Right lobe of liver (tissue), 6 donors: ENCODE results near the gene WDR19. TPM values are rescaled to one million over a fixed set of nuclear protein-coding genes. Genes with fewer than 3 reads are reported as not detected.
A peak's percentile ranks its signal among the peaks of the same experiment; 100 is the strongest.

Experiments
- ATAC-seq, 4 donors: fragments of 200-7000 bp; cut with Tn5 transposase; one replicate each; pipeline ENCODE4 v1.9.1; 2020; ENCODE audit warnings: mild to moderate bottlenecking in 4 of 4, moderate library complexity in 4 of 4
- DNase-seq, 3 donors: peaks; one replicate each; pipeline ENCODE4 v3.0.0-alpha.2; 2020
- H3K27ac ChIP-seq, 3 donors: fragments of 200-600 bp; one replicate each; pipeline ENCODE4 v1.8.0; 2022
- H3K27me3 ChIP-seq, 2 donors: fragments of 200-600 bp; one replicate each; pipeline ENCODE4 v1.8.0; 2022
- H3K36me3 ChIP-seq, 4 donors: fragments of 200-600 bp; sonication (generic) in 1 of 4; one replicate each; pipeline versions ENCODE4 v1.5.1 to v1.8.0; 2017 to 2022; ENCODE audit warnings: control low read depth in 1 of 4
- H3K4me1 ChIP-seq, 4 donors: fragments of 200-600 bp; sonication (generic) in 1 of 4; one replicate each; pipeline versions ENCODE4 v1.5.1 to v1.8.0; 2017 to 2022; ENCODE audit warnings: control low read depth in 1 of 4
- H3K4me3 ChIP-seq, 3 donors: fragments of 200-600 bp; one replicate each; pipeline ENCODE4 v1.8.0; 2022
- H3K9me3 ChIP-seq, 4 donors: fragments of 200-600 bp; sonication (generic) in 1 of 4; one replicate each; pipeline versions ENCODE4 v1.5.1 to v1.8.0; 2017 to 2022; ENCODE audit warnings: control low read depth in 1 of 4
- POLR2A ChIP-seq: fragments of 450-650 bp; IDR thresholded peaks from one replicate; pipeline ENCODE4 v1.6.1; 2017; ENCODE audit warnings: antibody characterized with exemption, mild to moderate bottlenecking
- WGBS: methylation state at CpG from one replicate; pipeline ENCODE4 v1.1.6; 2018; ENCODE audit warnings: low coverage, low lambda C conversion rate; ENCODE audit not compliant: insufficient coverage; ENCODE audit errors: missing lambda C conversion rate; 5-methylcytosine and 5-hydroxymethylcytosine counted together
- intact Hi-C, 2 donors: fragments of 100-400 bp; cut with DNase I; formaldehyde crosslinking; loops; one replicate each; pipeline versions ENCODE4 v1.11.2 to v1.14.1; 2022
- total RNA-seq, 6 experiments: library from RNA; depleted of rRNA in 2 of 6; stranded (reverse); fragments of >200 nt in 2 of 6; fragmentation: NEBNext Ultra II Directional in 3 of 6; extraction: Animal tissue kit (Norgen Biotek cat#: 25700) in 3 of 6; gene quantifications; one replicate each; pipeline versions ENCODE4 v1.1.0 to v1.2.4, GENCODE V29; 2016 to 2023
- TF ChIP-seq, protein P1 (sequence below), 4 donors: fragments of 200-600 bp in 3 of 4; fragments of 450-650 bp in 1 of 4; IDR thresholded peaks; one replicate each; pipeline versions ENCODE4 v1.5.1 to v1.8.0; 2016 to 2022; ENCODE audit warnings: antibody characterized with exemption in 4 of 4, mild to moderate bottlenecking in 2 of 4
- donor health status: DM: no; HTN: yes; CAD: no.
- donor health status: DM: no; HTN: no; CAD: no.
- donor health status: DM: no; HTN: no; CAD: no.
- donor health status: DM: no; HTN: yes; CAD: no.
- donor health status: DM: no; HTN: yes; CAD: no.

WDR19 gene
- total RNA-seq, 6 experiments from 2014 or later: 11.4 to 22.2 (median 16.9) TPM

DNA sequence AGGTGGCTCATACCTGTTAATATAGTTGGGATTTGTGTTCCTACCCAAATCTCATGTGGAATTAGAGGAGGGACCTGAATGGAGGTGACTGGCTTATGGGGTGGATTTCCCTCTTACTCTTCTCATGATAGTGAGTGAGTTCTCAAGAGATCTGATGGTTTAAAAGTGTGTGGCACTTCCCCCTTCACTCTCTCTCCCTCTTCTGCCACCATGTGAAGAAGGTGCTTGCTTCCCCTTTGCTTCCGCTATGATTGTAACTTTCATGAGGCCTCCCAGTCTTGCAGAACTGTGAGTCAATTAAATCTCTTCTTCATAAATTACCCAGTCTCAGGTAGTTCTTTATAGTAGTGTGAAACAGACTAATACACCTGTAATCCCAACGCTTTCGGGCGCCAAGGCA, 28.3 kb upstream of the WDR19 start:
- DNase-seq: no peak
- H3K27me3 ChIP-seq: no peaks in the 10 kb centered on the region
- WGBS: 83% methylated on average over 4 of the region's 4 CpGs
- H3K36me3 ChIP-seq: no peaks in the 10 kb centered on the region
- H3K9me3 ChIP-seq: no peaks in the 10 kb centered on the region
- no peak overlapping the region for H3K4me3 ChIP-seq
- ATAC-seq: no peak
- H3K27ac ChIP-seq: no peak overlapping the region
- TF ChIP-seq, protein P1, sequence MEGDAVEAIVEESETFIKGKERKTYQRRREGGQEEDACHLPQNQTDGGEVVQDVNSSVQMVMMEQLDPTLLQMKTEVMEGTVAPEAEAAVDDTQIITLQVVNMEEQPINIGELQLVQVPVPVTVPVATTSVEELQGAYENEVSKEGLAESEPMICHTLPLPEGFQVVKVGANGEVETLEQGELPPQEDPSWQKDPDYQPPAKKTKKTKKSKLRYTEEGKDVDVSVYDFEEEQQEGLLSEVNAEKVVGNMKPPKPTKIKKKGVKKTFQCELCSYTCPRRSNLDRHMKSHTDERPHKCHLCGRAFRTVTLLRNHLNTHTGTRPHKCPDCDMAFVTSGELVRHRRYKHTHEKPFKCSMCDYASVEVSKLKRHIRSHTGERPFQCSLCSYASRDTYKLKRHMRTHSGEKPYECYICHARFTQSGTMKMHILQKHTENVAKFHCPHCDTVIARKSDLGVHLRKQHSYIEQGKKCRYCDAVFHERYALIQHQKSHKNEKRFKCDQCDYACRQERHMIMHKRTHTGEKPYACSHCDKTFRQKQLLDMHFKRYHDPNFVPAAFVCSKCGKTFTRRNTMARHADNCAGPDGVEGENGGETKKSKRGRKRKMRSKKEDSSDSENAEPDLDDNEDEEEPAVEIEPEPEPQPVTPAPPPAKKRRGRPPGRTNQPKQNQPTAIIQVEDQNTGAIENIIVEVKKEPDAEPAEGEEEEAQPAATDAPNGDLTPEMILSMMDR (IDR thresholded peaks at IDR 0.05): no peak
- no peak for TF ChIP-seq POLR2A
- intact Hi-C loops: no loop called here
- H3K4me1 ChIP-seq: no peaks in the 10 kb centered on the region

GRCh38 chr4:39157520-39157919, 24.8 kb upstream of the WDR19 start:
- peak in 2 of 4 donors; percentile 50 for ATAC-seq
- 36% methylated on average over 2 of the region's 2 CpGs for WGBS
- intact Hi-C loops: no loop called here

DNA sequence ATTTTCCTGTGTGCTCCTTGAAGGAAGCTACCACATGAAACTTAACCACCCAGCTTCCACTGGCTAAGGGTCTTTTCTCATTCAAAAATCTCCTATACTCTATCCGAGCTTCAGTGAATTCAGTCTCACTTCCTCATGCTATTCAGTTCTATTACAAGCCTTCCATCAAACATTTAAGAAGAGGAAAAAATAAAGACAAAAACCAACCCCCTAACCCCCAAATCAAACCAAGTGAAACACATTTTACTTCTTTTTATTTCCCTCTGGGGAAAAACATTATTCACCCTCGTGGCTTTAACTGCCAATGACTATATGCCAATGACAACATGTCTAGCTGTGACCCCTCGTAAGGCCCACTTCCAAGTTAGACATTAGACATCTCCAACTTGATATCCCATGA, 16.2 kb upstream of the WDR19 start:
- DNase-seq (no peak), ATAC-seq (no peak)
- Histone ChIP-seq H3K9me3 (no peaks in the 10 kb centered on the region), H3K4me3 (no peak overlapping the region), H3K36me3 (no peaks in the 10 kb centered on the region), H3K4me1 (no peaks in the 10 kb centered on the region), H3K27me3 (no peaks in the 10 kb centered on the region), H3K27ac (no peak overlapping the region)
- TF ChIP-seq, protein P1 (IDR thresholded peaks at IDR 0.05): no peak
- no peak for TF ChIP-seq POLR2A
- intact Hi-C loops: no loop called here
- WGBS: 50% methylated on average over 3 of the region's 3 CpGs

More at GRCh38 chr4:39157520-39157919, 24.8 kb upstream of the WDR19 start:
- no peak for DNase-seq
- Histone ChIP-seq H3K27me3 (no peaks in the 10 kb centered on the region), H3K4me1 (no peaks in the 10 kb centered on the region), H3K36me3 (no peaks in the 10 kb centered on the region), H3K4me3 (no peak overlapping the region), H3K9me3 (no peaks in the 10 kb centered on the region), H3K27ac (no peak overlapping the region)
- TF ChIP-seq, protein P1 (IDR thresholded peaks at IDR 0.05): no peak

- DNase-seq (no peak), ATAC-seq (no peak)
- H3K4me3 ChIP-seq: no peak overlapping the region
- H3K27ac ChIP-seq: no peak overlapping the region
- TF ChIP-seq, protein P1 (IDR thresholded peaks at IDR 0.05): no peak
- TF ChIP-seq POLR2A: no peak
- no peaks in the 10 kb centered on the region for H3K4me1 ChIP-seq
- H3K36me3 ChIP-seq: no peaks in the 10 kb centered on the region
- intact Hi-C loops: no loop called here
- H3K27me3 ChIP-seq: no peaks in the 10 kb centered on the region
- WGBS: 90% methylated on average over 5 of the region's 7 CpGs
- no peaks in the 10 kb centered on the region for H3K9me3 ChIP-seq
Observed at GRCh38 chr4:39166669-39167068, 15.7 kb upstream of the WDR19 start.

DNA sequence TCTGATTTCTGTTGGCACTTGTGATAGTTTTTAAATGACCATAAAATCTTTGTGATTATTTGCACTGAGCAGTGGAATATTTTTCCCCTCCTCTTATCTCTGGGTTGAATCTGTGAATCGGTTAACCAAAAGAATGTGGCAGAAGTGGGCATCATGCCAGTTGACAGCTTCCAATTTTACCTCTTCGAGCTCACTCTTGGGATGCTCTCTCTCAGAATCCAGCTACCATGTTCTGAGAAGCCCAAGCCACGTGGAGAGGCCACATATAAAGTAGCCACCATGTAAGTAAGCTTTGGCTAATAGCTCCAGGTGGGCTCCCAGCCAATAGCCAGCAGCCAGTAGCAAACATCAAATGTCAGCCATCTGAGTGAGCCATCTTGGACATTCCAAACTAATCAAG, 12.9 kb upstream of the WDR19 start:
- Histone ChIP-seq H3K27me3 (no peaks in the 10 kb centered on the region), H3K36me3 (no peaks in the 10 kb centered on the region), H3K9me3 (no peaks in the 10 kb centered on the region), H3K4me3 (no peak overlapping the region), H3K27ac (no peak overlapping the region), H3K4me1 (no peaks in the 10 kb centered on the region)
- TF ChIP-seq, protein P1 (IDR thresholded peaks at IDR 0.05): no peak
- TF ChIP-seq POLR2A: no peak
- intact Hi-C loops: no loop called here
- no peak for DNase-seq
- 40% methylated on average over 3 of the region's 3 CpGs for WGBS
- no peak for ATAC-seq
